ENCODE results near the gene DPF3. TPM values are rescaled to one million over a fixed set of nuclear protein-coding genes. Genes with fewer than 3 reads are reported as not detected.

DPF3 gene
- total RNA-seq, 2 donors from 2014 or later, result 0.78 to 4.0 TPM

DNA sequence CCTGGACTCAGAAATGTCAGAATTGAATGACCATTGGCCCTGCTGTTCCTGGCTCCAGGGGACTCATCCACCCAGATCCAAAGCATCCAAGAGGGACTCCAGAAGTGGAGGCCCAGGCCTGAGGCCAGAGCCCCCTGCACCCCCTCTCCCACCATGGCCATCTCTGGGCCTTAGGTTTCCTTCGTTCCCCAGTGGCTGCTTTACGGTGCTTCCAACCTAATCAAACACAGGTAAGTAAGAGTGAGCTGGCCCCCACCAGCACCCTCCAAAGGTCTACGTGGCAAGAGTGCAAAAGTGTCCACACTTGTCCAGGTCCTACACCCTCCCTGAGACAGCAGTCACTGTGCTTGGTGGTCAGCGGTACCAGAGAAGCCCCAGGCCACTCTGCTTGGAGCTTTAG lies 139.0 kb downstream of the DPF3 start:
- Histone ChIP-seq H3K27me3 (no peaks in the 10 kb centered on the region), H3K4me1 (no peaks in the 10 kb centered on the region), H3K9me3 (peaks cover 0 to 7% (median 0%) of the 10 kb centered on the region in 3 donors), H3K27ac (no peak overlapping the region), H3K4me3 (no peak overlapping the region), H3K36me3 (replicated peaks in 1 of 2; ENCODE audit: insufficient read depth in 1 of 2, low read depth in 2 of 2) (no peaks in the 10 kb centered on the region)
- no peak for ATAC-seq
- 83 to 96% methylated on average over 4 of the region's 4 CpGs for WGBS, 2 donors
- intact Hi-C loops (cut with DNase I), result no loop called here
- TF ChIP-seq, protein P1, sequence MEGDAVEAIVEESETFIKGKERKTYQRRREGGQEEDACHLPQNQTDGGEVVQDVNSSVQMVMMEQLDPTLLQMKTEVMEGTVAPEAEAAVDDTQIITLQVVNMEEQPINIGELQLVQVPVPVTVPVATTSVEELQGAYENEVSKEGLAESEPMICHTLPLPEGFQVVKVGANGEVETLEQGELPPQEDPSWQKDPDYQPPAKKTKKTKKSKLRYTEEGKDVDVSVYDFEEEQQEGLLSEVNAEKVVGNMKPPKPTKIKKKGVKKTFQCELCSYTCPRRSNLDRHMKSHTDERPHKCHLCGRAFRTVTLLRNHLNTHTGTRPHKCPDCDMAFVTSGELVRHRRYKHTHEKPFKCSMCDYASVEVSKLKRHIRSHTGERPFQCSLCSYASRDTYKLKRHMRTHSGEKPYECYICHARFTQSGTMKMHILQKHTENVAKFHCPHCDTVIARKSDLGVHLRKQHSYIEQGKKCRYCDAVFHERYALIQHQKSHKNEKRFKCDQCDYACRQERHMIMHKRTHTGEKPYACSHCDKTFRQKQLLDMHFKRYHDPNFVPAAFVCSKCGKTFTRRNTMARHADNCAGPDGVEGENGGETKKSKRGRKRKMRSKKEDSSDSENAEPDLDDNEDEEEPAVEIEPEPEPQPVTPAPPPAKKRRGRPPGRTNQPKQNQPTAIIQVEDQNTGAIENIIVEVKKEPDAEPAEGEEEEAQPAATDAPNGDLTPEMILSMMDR (IDR thresholded peaks at IDR 0.05), result no peak
- TF ChIP-seq POLR2A (IDR thresholded peaks at IDR 0.05), result no peak
- no peak for DNase-seq

DNA sequence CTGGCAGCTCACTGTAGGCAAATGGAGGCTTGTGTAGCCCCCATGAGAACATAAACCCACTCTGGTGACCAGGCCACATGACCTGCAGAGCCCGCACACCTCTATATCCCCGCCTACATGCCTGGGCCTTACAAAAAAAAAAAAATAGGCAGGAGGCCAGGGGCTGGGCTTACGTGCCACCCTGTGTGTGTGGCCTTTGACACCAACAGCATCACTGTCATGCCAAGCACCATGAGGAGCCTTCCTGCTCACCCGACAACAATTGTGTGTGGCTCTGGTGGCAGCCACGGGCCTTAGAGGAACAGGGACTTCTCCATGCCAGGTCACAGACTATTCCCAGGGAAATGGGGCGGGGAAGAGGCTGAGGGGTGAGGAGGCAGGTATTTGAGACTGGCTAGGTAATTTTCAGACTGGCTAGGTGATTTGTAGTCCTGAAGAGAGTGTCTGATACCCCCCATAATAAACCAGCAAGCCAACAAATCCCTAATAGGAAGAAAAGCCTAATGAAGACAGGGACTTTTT lies 140.0 kb downstream of the DPF3 start:
- WGBS, 2 donors, result 89 to 94% methylated on average over 5 to 6 of the region's 6 CpGs
- TF ChIP-seq, protein P1 (IDR thresholded peaks at IDR 0.05), result no peak
- TF ChIP-seq POLR2A (IDR thresholded peaks at IDR 0.05), result no peak
- ATAC-seq (no peak), DNase-seq (no peak)
- Histone ChIP-seq H3K4me1 (no peaks in the 10 kb centered on the region), H3K27me3 (no peaks in the 10 kb centered on the region), H3K4me3 (no peak overlapping the region), H3K36me3 (replicated peaks in 1 of 2; ENCODE audit: insufficient read depth in 1 of 2, low read depth in 2 of 2) (no peaks in the 10 kb centered on the region), H3K27ac (no peak overlapping the region), H3K9me3 (peaks cover 0 to 7% (median 0%) of the 10 kb centered on the region in 3 donors)
- intact Hi-C loops (cut with DNase I), result no loop called here

DNA sequence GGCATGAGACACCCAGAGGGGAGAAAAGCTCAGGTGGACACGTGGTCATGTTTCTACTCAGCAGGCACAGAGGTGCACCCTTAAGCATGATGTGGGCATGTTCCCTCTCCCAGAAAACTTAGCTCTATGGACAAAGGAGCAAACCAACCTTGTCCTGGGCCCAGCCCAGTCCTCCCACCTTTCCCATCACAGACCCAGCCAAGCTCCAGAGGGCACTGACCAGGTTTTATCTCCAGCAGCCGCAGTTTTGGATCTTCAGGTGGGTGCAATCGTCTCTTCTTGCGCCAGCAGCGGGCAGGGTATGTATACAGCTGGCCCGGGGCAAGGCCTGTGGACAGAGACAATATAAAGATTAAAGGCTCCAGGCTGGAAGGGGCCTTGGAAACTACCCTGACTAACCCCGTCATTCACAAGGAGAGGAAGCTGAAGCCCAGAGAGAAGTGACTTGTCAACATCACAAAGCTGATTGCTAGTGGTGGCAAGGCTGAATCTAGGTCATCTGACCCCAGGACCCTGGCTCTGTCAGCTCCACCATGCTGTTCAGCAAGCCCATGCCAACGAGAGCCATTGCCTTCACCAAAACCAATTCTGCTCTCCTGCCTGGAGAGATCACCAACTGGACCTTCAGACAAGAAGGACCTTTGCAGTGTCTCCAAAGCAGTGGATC lies 140.7 kb downstream of the DPF3 start:
- Histone ChIP-seq H3K27me3 (no peaks in the 10 kb centered on the region), H3K27ac (no peak overlapping the region), H3K4me1 (no peaks in the 10 kb centered on the region), H3K9me3 (peaks cover 0 to under 1% (median 0%) of the 10 kb centered on the region in 3 donors), H3K36me3 (replicated peaks in 1 of 2; ENCODE audit: insufficient read depth in 1 of 2, low read depth in 2 of 2) (no peaks in the 10 kb centered on the region), H3K4me3 (no peak overlapping the region)
- ATAC-seq, result no peak
- WGBS, 2 donors, result 72 to 77% methylated on average over 6 to 8 of the region's 8 CpGs
- no peak for TF ChIP-seq POLR2A (IDR thresholded peaks at IDR 0.05)
- TF ChIP-seq, protein P1 (IDR thresholded peaks at IDR 0.05), result no peak
- intact Hi-C loops (cut with DNase I), result no loop called here
- DNase-seq, result no peak

GRCh38 chr14:72752034-72752412 lies 141.9 kb downstream of the DPF3 start:
- WGBS, 2 donors, result 95 to 100% methylated on average over 3 of the region's 3 CpGs
- TF ChIP-seq POLR2A (IDR thresholded peaks at IDR 0.05), result no peak
- TF ChIP-seq, protein P1 (IDR thresholded peaks at IDR 0.05), result no peak
- no peak for DNase-seq
- intact Hi-C loops (cut with DNase I), result no loop called here
- Histone ChIP-seq H3K27me3 (no peaks in the 10 kb centered on the region), H3K9me3 (no peaks in the 10 kb centered on the region), H3K4me1 (no peaks in the 10 kb centered on the region), H3K4me3 (no peak overlapping the region), H3K27ac (no peak overlapping the region), H3K36me3 (replicated peaks in 1 of 2; ENCODE audit: insufficient read depth in 1 of 2, low read depth in 2 of 2) (no peaks in the 10 kb centered on the region)
- ATAC-seq, result no peak
